Activated CD4-positive, alpha-beta T cell treated with anti-CD3 and anti-CD28 coated beads for 24 hours (primary cell): ENCODE data around the gene CEACAM16.
A peak's percentile ranks its signal among the peaks of the same experiment; 100 is the strongest.
"Not testable (repeated sequence)": the region's sequence is repeated elsewhere in the genome, so short reads cannot be mapped to it uniquely, and the experiment has no call there.

ENCODE experiments used
- DNase-seq, 2 donors: peaks; one replicate each; pipeline ENCODE4 v3.0.0-alpha.2; 2020; ENCODE audit warnings: low read depth in 2 of 2

Gene CEACAM16, protein sequence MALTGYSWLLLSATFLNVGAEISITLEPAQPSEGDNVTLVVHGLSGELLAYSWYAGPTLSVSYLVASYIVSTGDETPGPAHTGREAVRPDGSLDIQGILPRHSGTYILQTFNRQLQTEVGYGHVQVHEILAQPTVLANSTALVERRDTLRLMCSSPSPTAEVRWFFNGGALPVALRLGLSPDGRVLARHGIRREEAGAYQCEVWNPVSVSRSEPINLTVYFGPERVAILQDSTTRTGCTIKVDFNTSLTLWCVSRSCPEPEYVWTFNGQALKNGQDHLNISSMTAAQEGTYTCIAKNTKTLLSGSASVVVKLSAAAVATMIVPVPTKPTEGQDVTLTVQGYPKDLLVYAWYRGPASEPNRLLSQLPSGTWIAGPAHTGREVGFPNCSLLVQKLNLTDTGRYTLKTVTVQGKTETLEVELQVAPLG

DNA sequence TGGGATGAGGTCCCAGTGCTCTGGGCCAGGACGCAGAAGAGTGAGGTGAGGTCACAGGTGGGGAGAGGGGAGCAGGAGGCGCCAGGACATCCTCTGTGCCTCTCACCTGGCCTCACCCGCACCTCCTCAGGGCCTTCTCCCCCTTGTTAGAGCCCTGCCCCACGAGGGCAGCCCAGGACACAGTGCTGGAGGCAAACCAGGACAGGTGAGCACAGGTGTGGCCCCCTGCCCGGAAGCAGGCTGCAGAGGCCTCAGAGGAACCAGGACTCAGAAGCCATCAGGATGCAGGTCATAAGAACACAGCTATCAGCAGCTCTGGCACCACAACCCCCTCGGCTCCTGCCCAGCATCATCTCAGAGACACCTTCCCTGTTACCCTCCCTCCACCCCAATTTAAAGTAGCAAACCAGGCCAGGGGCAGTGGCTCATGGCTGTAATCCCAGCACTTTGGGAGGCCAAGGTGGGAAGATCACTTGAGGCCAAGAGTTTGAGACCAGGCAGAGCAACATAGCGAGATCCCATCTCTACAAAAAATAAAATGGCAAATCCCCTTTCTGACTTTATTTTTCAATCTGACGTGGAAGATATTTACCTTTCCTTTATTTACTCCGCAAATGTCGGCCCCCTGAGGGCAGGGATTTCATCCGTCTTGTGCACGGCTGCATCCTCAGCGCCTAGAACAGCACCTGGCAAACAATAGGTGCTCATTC is at the start of gene CEACAM16:
Gene CEACAM16 (plus strand): TSS at position 660 of the 710 bp plus-strand sequence. CDS start 2,306 bp downstream, outside the sequence.
- no peak for DNase-seq

DNA sequence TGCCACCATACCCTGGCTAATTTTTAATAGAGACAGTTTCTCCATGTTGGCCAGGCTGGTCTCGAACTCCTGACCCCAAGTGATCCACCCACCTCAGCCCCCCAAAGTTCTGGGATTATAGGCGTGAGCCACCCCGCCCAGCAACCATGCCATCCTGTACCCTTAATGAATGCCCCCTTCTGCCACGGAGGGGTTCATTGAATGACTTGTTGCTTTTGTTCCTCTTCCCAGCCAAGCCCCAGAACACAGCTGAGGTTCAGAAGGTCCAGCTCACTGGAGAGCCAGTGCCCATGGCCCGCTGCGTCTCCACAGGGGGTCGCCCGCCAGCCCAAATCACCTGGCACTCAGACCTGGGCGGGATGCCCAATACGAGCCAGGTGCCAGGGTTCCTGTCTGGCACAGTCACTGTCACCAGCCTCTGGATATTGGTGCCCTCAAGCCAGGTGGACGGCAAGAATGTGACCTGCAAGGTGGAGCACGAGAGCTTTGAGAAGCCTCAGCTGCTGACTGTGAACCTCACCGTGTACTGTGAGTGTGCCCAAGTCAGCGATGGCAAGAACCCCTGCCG is 49.3 kb upstream of the CEACAM16 start:
- DNase-seq = no peak

DNA sequence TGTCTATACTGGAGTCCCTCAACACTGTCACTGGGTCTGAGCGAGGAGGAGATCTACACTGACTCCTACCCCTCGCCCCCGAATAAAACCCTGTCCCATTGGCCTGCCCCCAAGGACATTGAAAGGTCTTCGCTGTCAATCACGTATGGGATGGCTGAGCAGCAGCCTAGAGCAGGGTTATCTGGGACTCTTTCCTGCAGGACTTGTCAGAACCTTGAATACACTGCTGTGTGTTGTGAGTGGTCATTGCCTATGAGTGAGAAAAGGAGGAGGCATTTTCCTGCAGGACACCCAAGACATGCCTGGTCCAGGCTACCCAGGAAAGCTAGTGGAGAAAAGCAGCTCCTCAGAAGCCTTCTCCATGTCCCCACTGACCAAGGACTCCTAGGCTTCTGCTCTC is 45.6 kb upstream of the CEACAM16 start:
- no peak for DNase-seq

DNA sequence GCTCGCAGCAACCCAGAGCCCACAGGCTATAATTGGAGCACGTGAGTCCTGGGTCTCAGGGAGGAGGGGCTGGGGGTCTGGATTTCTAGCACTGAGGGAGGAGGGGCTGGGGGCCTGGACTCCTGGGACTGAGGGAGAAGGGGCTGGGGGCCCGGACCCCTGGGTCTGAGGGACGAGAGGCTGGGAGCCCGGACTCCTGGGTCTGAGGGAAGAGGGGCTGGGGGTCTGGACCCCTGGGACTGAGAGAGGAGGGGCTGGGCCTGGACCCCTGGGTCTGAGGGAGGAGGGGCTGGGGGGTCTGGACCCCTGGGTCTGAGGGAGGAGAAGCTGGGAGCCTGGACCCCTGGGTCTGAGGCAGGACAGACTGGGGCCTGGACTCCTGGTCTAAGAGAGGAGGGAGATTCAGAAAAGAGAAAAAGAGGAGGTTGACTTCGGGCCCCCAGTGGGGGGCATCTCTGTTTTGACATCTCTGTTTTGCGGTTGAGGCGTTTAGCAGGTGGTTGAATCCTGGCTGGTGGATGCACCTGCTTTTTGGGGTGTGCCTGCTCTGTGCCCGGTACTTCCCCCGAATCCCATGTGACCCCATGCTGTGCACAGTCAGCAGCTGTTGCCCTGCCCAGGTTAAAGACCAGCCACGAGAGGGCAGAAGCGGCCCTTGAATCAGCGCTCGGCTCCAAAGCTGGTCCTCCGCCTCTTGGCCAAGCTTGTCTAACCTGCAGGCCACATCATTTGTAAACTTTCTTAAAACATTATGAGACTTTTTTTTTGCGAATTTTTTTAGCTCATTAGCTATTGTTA is 44.8 kb upstream of the CEACAM16 start:
- DNase-seq = peak; percentile 36 to 54

DNA sequence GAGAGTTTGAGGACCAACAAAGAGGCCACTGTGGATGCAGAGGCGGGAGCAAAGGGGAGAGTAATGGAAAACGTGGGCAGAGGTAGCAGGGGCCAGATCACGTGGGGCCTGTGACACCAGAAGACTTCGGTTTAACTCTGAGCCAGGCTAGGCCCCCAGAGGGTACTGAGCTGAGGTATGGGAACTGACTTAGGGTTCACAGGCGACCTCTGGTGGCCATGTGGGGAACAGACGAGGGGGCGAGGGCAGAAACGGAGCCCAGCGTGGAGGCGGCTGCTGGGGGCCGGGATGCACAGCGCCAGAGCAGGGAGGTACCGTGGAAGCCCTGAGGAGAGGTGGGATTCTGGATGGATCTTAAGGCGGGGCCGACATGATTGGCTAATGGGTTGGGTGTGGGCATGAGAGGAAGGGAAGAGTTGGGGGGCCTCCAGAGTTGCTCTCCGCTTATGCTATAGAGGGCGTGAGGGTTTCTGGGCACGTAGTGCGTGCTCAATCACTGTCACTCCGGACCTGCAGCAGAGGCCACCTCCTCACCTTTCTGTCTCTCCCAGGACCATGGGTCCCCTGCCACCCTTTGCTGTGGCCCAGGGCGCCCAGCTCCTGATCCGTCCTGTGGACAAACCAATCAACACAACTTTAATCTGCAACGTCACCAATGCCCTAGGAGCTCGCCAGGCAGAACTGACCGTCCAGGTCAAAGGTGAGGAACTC is 41.6 kb upstream of the CEACAM16 start:
- DNase-seq = peak; percentile 64 to 71

- no peak for DNase-seq
Observed at GRCh38 chr19:44658069-44658733, 40.8 kb upstream of the CEACAM16 start.

DNA sequence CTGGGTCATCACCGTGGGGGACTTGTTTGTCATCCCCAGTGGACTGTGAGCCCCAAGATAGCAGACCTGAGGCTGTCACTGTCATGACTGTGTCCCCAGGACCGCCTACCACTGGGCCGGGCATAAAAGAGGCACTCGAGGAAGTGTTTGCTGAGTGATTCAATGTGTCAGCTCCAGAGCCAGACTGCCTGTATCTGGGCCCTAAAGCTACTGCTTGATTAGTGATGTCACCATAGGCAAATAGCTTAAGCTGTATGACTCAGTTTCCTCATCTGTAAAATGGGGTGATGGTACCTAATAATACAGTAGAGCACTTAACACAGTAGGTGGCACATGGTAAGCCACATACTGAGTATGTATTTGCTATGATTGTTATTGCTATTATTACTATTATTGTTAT is 38.9 kb upstream of the CEACAM16 start:
- no peak for DNase-seq

- no peak for DNase-seq
Observed at GRCh38 chr19:44661205-44661604, 37.7 kb upstream of the CEACAM16 start.

- DNase-seq = no peak
Observed at GRCh38 chr19:44661904-44662303, 37.0 kb upstream of the CEACAM16 start.

- DNase-seq = no peak
Observed at GRCh38 chr19:44662691-44663385, 36.1 kb upstream of the CEACAM16 start.

DNA sequence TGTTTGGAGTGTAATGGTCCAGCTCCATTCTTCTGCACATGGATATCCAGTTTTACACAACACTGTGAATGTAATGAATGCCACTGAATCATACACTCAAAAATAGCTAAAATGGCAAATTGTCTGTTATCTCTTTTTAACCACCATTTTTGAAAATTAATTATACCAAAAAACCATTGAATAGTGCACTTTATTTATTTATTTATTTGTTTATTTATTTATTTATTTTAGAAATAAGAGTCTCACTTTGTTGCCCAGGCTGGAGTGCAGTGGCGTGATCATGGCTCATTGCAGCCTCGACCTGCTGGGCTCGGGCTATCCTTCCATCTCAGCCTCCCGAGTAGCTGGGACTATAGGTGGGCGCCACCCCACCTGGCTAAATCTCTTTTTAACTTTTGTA is 35.0 kb upstream of the CEACAM16 start:
- no peak for DNase-seq

DNA sequence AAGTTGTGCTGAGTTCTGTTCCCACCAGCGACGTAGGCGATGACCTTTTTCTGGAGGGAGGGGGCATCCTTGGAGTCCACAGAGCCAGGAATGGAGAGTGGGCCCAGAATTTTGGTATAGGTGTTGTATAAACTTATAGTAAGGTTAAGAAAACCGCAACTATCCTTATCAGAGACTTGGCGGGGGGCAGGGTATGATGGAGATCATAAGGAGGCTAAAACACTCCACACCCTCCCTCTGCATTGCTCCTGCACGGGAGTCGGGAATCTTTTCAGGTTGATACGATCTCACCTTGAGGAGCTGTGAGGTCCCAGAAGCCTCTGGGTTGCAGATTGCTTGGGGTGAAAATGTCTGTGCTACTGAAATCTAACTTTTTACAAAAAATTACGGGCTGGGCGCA is 34.0 kb upstream of the CEACAM16 start:
- no peak for DNase-seq

GRCh38 chr19:44666852-44667556 is 31.9 kb upstream of the CEACAM16 start:
- no peak for DNase-seq

DNA sequence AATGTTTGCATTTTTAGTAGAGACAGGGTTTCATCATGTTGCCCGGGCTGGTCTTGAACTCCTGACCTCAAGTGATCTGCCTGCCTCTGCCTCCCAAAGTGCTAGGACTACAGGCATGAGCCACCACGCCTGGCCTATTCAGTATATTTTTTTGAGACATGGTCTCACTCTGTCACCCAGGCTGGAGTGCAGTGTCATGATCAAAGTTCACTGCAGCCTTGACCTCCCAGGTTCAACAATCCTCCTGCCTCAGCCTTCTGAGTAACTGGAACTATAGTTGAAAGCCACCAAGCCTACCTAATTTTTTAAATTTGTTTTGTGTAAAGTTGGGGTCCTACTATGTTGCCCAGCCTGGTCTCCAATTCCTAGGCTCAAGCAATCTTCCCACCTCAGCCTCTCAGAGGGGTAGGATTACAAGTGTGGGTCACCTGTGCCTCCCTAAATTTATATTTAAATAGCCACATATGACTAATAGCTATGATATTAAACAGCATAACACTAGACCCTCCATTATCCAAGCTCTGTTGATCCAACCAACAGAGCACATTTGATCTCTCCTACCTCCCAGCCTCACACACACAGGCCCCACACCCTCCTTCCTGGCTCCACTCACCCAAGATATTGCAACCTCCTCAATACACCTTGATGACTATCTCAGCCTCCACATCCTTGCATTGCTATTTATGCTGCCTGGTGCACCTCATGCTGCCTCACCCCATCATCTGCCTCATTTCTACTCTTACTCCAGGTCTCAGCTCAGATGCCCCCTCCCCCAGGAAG is 29.8 kb upstream of the CEACAM16 start:
- DNase-seq = no peak

- not testable (repeated sequence) for DNase-seq
Observed at GRCh38 chr19:44670027-44670426, 28.9 kb upstream of the CEACAM16 start.

GRCh38 chr19:44671400-44671799 is 27.6 kb upstream of the CEACAM16 start, which contains the start of gene CEACAM19:
TSS of gene CEACAM19 (plus strand) at chr19:44671482. CDS start at chr19:44671932, 450 bp downstream.
- no peak for DNase-seq

GRCh38 chr19:44672226-44672625 is 26.7 kb upstream of the CEACAM16 start:
- DNase-seq = no peak

DNA sequence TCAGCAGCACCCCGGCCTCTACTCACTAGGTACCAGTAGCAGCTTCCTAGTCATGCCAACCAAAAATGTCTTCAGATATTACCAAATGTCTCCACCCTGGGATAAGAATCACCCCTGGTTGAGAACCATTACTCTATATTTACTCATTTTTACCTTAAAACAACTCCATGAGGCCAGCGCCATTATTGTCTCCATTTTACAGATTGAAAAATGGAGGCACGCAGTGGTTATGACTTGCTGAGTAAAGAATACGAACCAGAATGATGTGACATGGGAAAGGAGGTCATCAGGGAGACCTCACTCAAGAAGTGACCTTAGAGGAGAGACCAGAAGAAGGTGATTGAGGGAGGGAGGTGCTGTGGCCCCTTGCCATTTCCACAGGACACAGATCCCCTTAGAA is 25.4 kb upstream of the CEACAM16 start:
- no peak for DNase-seq

DNA sequence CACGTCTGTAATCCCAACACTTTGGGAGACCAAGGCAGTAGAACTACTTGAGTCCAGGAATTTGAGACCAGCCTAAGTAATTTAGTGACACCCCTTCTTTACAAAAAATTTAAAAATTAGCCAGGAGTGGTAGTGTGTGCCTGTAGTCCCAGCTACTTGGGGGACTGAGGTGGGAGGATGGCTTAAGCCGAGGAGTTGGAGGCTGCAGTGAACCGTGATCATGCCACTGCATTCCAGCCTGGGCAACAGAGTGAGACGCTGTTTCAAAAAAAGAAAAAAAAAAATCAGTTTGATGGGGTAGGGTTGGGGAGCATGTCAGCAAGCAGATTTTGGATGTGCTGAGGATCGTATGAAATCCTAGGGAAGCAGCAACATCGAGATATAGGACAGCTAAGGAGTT is 23.4 kb upstream of the CEACAM16 start:
- no peak for DNase-seq
